DOHH2 (cell line): ENCODE measurements around the gene SCYL1.

Experiments
- H3F3A ChIP-seq: fragments of 200-600 bp; sonication (generic), shearing (Covaris generic); 2 replicates; pipeline ENCODE4 v1.6.0; 2016; ENCODE audit warnings: antibody characterized with exemption, mild to moderate bottlenecking; ENCODE audit not compliant: control insufficient read depth, insufficient read depth
- H3K27ac ChIP-seq: fragments of 200-600 bp; sonication (generic); 2 replicates; pipeline ENCODE4 v1.5.1; 2014; ENCODE audit warnings: low read depth, mild to moderate bottlenecking, low read length, moderate library complexity
- H3K27me3 ChIP-seq: fragments of 200-600 bp; sonication (generic); 2 replicates; pipeline ENCODE4 v1.6.1; 2014; ENCODE audit warnings: mild to moderate bottlenecking, low read length, mixed read lengths; ENCODE audit not compliant: control insufficient read depth
- H3K36me3 ChIP-seq: fragments of 200-600 bp; sonication (generic); 2 replicates; pipeline ENCODE4 v1.6.1; 2014; ENCODE audit warnings: mild to moderate bottlenecking, low read length, moderate library complexity, mixed read lengths; ENCODE audit not compliant: control insufficient read depth
- H3K4me1 ChIP-seq: fragments of 200-600 bp; sonication (generic); 2 replicates; pipeline ENCODE4 v1.6.1; 2014; ENCODE audit warnings: mild to moderate bottlenecking, low read length, mixed read lengths; ENCODE audit not compliant: control insufficient read depth
- H3K4me2 ChIP-seq: fragments of 200-600 bp; sonication (generic); 2 replicates; pipeline ENCODE4 v1.6.0; 2014; ENCODE audit warnings: mild to moderate bottlenecking, low read length, moderate library complexity
- H3K4me3 ChIP-seq: fragments of 200-600 bp; sonication (generic); 2 replicates; pipeline ENCODE4 v1.5.1; 2014; ENCODE audit warnings: mild to moderate bottlenecking, low read length, mixed read lengths
- H3K79me2 ChIP-seq: fragments of 200-600 bp; sonication (generic); 2 replicates; pipeline ENCODE4 v1.6.1; 2014; ENCODE audit warnings: mild to moderate bottlenecking, low read length, mixed read lengths; ENCODE audit not compliant: control insufficient read depth
- H3K9me2 ChIP-seq: fragments of 200-600 bp; sonication (generic); replicated peaks from 2 replicates; pipeline ENCODE4 v1.6.1; 2014; ENCODE audit warnings: mild to moderate bottlenecking, low read length, mixed read lengths; ENCODE audit not compliant: control insufficient read depth
- H3K9me3 ChIP-seq: fragments of 200-600 bp; sonication (generic); 2 replicates; pipeline ENCODE4 v1.6.1; 2014; ENCODE audit warnings: antibody characterized with exemption, low read length, mixed read lengths; ENCODE audit not compliant: control insufficient read depth, insufficient read depth
- H4K20me1 ChIP-seq: fragments of 200-600 bp; sonication (generic); 2 replicates; pipeline ENCODE4 v1.6.0; 2014; ENCODE audit warnings: low read depth, mild to moderate bottlenecking, antibody characterized with exemption, low read length, moderate library complexity; ENCODE audit not compliant: control insufficient read depth, insufficient read depth
- CTCF ChIP-seq: fragments of 200-600 bp; sonication (generic); IDR thresholded peaks from one replicate; pipeline ENCODE4 v1.5.1; 2014; ENCODE audit warnings: antibody characterized with exemption, mild to moderate bottlenecking, low read depth, low read length; ENCODE audit not compliant: poor library complexity, severe bottlenecking
- EZH2phosphoT487 ChIP-seq: fragments of 200-600 bp; sonication (generic); IDR thresholded peaks from 2 replicates; pipeline ENCODE4 v1.6.1; 2017; ENCODE audit warnings: borderline replicate concordance, mild to moderate bottlenecking, antibody characterized with exemption, low read length, moderate library complexity, mixed read lengths

SCYL1 gene

GRCh38 chr11:65536412-65537295 is 11.8 kb downstream of the SCYL1 start:
- H3K9me2 ChIP-seq, result no peaks in the 10 kb centered on the region
- H3F3A ChIP-seq, result no peaks in the 10 kb centered on the region; the same call in 1 of the 2 replicates
- no peak overlapping the region for H3K4me2 ChIP-seq
- no peaks in the 10 kb centered on the region for H3K79me2 ChIP-seq
- peaks cover 15% of the 10 kb centered on the region for H3K4me1 ChIP-seq
- no peak overlapping the region for H3K4me3 ChIP-seq
- no peak for TF ChIP-seq CTCF
- TF ChIP-seq EZH2phosphoT487, result no peak
- peaks cover 17% of the 10 kb centered on the region for H3K36me3 ChIP-seq
- no peaks in the 10 kb centered on the region for H4K20me1 ChIP-seq
- H3K27ac ChIP-seq, result no peak overlapping the region
- H3K27me3 ChIP-seq, result no peaks in the 10 kb centered on the region
- no peaks in the 10 kb centered on the region for H3K9me3 ChIP-seq

DNA sequence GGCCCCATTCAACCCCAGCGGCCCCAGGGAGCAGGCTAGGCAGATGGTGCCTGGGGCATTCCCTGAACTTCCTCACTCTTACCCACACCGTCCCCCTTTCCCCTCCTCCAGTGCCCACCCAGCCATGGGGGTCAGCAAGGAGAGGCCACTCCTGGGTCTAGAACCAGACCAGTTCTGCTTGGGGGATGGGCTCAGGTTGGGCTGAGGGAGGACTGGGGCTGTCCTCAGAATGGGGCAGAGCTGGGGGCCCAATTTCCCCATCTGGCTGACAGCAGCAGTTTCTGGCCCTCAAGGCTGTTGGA is 12.4 kb downstream of the SCYL1 start:
- no peaks in the 10 kb centered on the region for H3K27me3 ChIP-seq
- peaks cover 14% of the 10 kb centered on the region for H3K36me3 ChIP-seq
- H4K20me1 ChIP-seq, result no peaks in the 10 kb centered on the region
- H3K4me1 ChIP-seq, result peaks cover 17% of the 10 kb centered on the region
- H3K9me3 ChIP-seq, result no peaks in the 10 kb centered on the region
- no peak overlapping the region for H3K4me3 ChIP-seq
- no peaks in the 10 kb centered on the region for H3K9me2 ChIP-seq
- H3K79me2 ChIP-seq, result no peaks in the 10 kb centered on the region
- H3K27ac ChIP-seq, result no peak overlapping the region
- no peaks in the 10 kb centered on the region; the same call in 1 of the 2 replicates for H3F3A ChIP-seq
- H3K4me2 ChIP-seq, result no peak overlapping the region
- TF ChIP-seq EZH2phosphoT487, result no peak
- TF ChIP-seq CTCF, result no peak

DNA sequence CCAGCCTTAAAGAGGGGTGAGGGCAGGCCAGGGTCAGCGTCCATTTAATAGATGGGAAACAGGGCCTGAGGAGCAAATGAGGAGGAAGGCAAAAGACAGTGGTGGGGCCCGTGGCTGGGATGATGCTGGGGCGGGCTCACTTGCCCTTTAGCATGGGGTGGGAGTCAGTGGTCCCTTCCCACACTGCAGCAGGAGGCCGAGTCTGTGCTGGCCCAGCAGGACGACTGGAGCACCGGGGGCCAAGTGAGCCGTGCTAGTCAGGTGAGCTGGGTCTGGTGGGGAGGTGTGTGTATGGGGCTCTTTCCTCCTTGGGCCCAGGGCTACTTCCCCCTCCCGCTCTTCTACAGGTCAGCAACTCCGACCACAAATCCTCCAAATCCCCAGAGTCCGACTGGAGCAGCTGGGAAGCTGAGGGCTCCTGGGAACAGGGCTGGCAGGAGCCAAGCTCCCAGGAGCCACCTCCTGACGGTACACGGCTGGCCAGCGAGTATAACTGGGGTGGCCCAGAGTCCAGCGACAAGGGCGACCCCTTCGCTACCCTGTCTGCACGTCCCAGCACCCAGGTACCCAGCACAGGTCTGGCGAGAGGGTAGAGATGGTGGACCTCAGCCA is 12.8 kb downstream of the SCYL1 start:
- H3K4me1 ChIP-seq, result peaks cover 17% of the 10 kb centered on the region
- no peak overlapping the region for H3K4me2 ChIP-seq
- no peaks in the 10 kb centered on the region for H3K27me3 ChIP-seq
- TF ChIP-seq EZH2phosphoT487 (no peak), CTCF (no peak)
- H3K27ac ChIP-seq, result no peak overlapping the region
- H3K9me2 ChIP-seq, result no peaks in the 10 kb centered on the region
- no peaks in the 10 kb centered on the region for H3K9me3 ChIP-seq
- no peaks in the 10 kb centered on the region; the same call in 1 of the 2 replicates for H3F3A ChIP-seq
- H3K36me3 ChIP-seq, result peaks cover 10% of the 10 kb centered on the region
- H3K4me3 ChIP-seq, result no peak overlapping the region
- H3K79me2 ChIP-seq, result no peaks in the 10 kb centered on the region
- H4K20me1 ChIP-seq, result no peaks in the 10 kb centered on the region
